Thymus (tissue), 11 donors: ENCODE data around the gene GLDC. TPM values are rescaled to one million over a fixed set of nuclear protein-coding genes. Genes with fewer than 3 reads are reported as not detected.

Experiments
- DNase-seq, 9 donors: peaks; one replicate each; pipeline ENCODE4 v3.0.0-alpha.2; 2013; ENCODE audit warnings: low spot score in 9 of 9, low read depth in 6 of 9, missing footprints in 1 of 9
- H3K27ac ChIP-seq, 2 donors: one replicate each; pipeline ENCODE4 v1.5.1; 2013; ENCODE audit warnings: control low read depth in 1 of 2, low read depth in 1 of 2, low read length in 1 of 2, mild to moderate bottlenecking in 1 of 2, moderate library complexity in 1 of 2
- H3K27me3 ChIP-seq, 2 donors: one replicate each; pipeline ENCODE4 v1.5.1; 2013; ENCODE audit warnings: low read length in 1 of 2; ENCODE audit not compliant: control insufficient read depth in 2 of 2, insufficient read depth in 1 of 2
- H3K36me3 ChIP-seq, 2 donors: one replicate each; pipeline ENCODE4 v1.5.1; 2013; ENCODE audit warnings: low read length in 1 of 2, mild to moderate bottlenecking in 1 of 2, moderate library complexity in 1 of 2; ENCODE audit not compliant: control insufficient read depth in 2 of 2, insufficient read depth in 2 of 2
- H3K4me1 ChIP-seq, 2 donors: one replicate each; pipeline ENCODE4 v1.5.1; 2013; ENCODE audit warnings: low read length in 2 of 2; ENCODE audit not compliant: control insufficient read depth in 2 of 2, insufficient read depth in 2 of 2
- H3K4me3 ChIP-seq, 2 donors: one replicate each; pipeline ENCODE4 v1.5.1; 2013; ENCODE audit warnings: low read length in 2 of 2, control low read depth in 1 of 2, mild to moderate bottlenecking in 1 of 2
- H3K9me3 ChIP-seq, 2 donors: one replicate each; pipeline ENCODE4 v1.5.1; 2013; ENCODE audit warnings: low read length in 1 of 2, mild to moderate bottlenecking in 1 of 2; ENCODE audit not compliant: control insufficient read depth in 2 of 2, insufficient read depth in 1 of 2
- WGBS: extraction: QIAGEN DNeasy Blood & Tissue Kit; methylation state at CpG from one replicate; pipeline ENCODE4 v1.1.7; 2013; 5-methylcytosine and 5-hydroxymethylcytosine counted together
- polyA plus RNA-seq: library from polyadenylated mRNA; stranded (reverse); fragments of 200-250 nt; gene quantifications from one replicate; pipeline ENCODE4 v1.2.3, GENCODE V29; 2013
- total RNA-seq: library from RNA; stranded (reverse); fragments of 120-200 nt; gene quantifications from one replicate; pipeline ENCODE4 v1.2.4, GENCODE V29; 2013
- donor health status: healthy.

GLDC gene
- total and polyA plus RNA-seq, 2 donors = 0.71 to 2.2 TPM

DNA sequence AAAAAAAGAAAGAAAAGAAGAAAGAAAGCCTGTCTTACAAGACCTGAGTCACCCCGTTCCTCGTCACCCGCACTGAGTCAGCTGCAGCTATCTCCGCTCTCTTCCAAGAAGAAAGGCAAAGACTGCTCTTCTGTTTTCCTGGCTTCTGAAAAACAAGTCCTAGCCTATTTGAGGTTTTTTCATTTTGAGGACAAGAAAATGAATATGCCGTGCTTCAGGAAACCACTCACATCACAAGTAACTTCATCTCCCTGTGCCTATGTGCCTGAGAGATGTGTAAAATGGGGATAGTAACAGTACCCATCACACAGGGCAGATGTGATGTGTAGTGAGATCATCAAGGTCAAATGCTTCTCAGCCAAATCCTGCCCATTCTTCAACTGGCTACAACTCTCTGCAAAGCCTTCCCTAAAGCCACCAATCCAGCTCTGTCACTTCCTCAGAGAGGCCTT is 78.4 kb downstream of the GLDC start:
- Histone ChIP-seq H3K27me3 (no peaks in the 10 kb centered on the region), H3K4me1 (no peaks in the 10 kb centered on the region), H3K9me3 (no peaks in the 10 kb centered on the region), H3K36me3 (no peaks in the 10 kb centered on the region), H3K4me3 (no peak overlapping the region), H3K27ac (no peak overlapping the region)
- 95% methylated on average over 5 of the region's 5 CpGs for WGBS
- no peak for DNase-seq

DNA sequence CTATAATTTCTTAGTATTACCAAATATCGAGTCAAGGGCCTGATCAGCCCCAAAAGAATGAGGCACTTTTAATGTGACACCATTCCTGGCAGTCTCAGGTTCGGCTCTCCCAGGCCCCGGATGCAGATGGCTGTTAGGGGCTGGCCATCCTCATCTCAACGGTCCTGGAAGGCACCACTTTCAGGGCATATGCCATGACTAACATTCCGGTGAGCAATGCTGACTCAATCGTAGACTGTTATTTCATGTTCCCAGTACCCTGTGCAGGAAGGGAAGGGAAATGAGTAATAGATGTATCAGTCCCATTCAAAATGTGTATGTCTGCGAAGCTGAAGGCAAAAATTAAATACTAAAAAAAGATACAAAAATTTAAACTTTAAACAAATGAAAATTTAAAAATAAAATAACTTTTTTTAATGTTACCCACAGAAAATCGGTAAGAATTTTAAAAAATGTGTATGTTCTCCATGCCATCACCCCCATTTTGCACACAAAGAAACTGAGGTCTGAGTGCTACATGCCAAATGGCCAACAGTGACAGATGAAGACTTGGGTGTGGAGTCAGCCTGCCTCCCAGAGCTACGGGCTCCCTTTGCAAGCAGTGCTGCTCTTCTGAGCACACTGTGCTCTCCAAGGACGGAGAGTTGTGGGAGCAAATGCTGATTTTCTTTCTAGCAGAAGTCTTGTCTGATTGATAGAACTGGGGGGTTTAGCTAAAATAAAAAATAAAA is 79.0 kb downstream of the GLDC start:
- Histone ChIP-seq H3K27me3 (no peaks in the 10 kb centered on the region), H3K9me3 (no peaks in the 10 kb centered on the region), H3K4me3 (no peak overlapping the region), H3K36me3 (no peaks in the 10 kb centered on the region), H3K27ac (no peak overlapping the region), H3K4me1 (no peaks in the 10 kb centered on the region)
- DNase-seq = no peak
- 94% methylated on average over 10 of the region's 10 CpGs for whole genome bisulfite sequencing

DNA sequence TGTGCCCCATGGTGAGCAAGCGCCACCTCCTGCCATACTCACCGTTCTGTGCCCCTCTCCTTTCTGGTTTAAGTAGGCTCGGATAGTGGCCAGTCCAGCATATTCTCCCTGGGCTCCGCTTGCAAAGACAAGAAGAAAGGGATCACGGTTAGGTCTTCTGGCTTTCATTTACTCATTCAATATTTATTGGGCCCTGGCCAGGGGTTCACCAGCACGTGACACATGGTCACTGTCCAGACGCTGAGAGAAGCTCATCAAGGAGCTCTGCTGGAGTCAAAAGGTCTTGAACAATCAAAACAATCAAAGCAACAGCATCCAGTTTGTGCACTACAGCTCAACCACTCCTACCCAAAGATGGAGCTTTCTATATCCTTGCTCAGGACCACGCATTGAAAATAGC is 80.2 kb downstream of the GLDC start:
- H3K27ac ChIP-seq = no peak overlapping the region
- H3K27me3 ChIP-seq = no peaks in the 10 kb centered on the region
- H3K9me3 ChIP-seq = no peaks in the 10 kb centered on the region
- no peak for DNase-seq
- H3K4me1 ChIP-seq = no peaks in the 10 kb centered on the region
- no peaks in the 10 kb centered on the region for H3K36me3 ChIP-seq
- WGBS = 89% methylated on average over 8 of the region's 8 CpGs
- no peak overlapping the region for H3K4me3 ChIP-seq

DNA sequence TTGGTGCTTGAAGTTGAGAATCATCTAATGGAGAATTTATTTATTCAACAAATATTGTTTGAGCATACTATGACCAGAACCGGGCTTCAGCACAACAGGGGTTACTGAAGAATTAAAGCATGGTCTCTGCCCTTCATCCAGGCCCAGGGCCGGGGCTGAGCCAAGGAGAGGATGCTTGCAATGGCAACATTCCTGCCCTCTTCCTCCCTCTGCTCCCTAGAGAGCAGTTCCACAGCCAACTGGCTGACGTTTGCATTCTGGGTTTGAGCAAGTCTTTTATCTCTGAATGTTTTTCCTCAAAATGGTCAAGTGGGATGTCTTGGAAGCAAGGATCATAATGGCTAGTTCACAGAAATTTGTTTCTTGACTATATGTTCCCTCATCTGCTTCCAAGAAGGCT is 80.7 kb downstream of the GLDC start:
- Histone ChIP-seq H3K9me3 (no peaks in the 10 kb centered on the region), H3K27ac (no peak overlapping the region), H3K4me3 (no peak overlapping the region), H3K27me3 (no peaks in the 10 kb centered on the region), H3K36me3 (no peaks in the 10 kb centered on the region), H3K4me1 (no peaks in the 10 kb centered on the region)
- 95% methylated on average over 3 of the region's 3 CpGs for WGBS
- no peak for DNase-seq

DNA sequence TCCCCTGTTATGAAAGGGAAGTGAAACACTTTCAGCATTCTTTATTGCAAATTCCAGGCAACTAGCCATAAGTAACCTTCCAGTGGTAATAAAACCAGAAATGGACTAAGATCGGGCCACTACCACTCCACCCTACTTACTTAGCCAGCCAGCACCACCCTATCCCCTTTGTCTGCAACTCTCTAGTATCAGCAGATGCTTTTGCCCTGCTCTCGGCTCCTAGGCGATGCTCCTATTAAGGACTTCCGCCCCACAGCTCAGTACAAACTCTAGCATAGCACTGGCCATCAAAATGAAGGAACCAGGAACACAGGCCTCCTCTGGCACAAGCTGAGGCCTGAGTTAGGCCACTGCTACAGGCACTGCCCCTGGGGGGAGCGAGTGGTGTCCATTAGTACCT is 81.2 kb downstream of the GLDC start:
- 96% methylated on average over 5 of the region's 5 CpGs for WGBS
- H3K4me3 ChIP-seq = no peak overlapping the region
- no peaks in the 10 kb centered on the region for H3K36me3 ChIP-seq
- H3K9me3 ChIP-seq = no peaks in the 10 kb centered on the region
- H3K27ac ChIP-seq = no peak overlapping the region
- no peak for DNase-seq
- no peaks in the 10 kb centered on the region for H3K27me3 ChIP-seq
- H3K4me1 ChIP-seq = no peaks in the 10 kb centered on the region

DNA sequence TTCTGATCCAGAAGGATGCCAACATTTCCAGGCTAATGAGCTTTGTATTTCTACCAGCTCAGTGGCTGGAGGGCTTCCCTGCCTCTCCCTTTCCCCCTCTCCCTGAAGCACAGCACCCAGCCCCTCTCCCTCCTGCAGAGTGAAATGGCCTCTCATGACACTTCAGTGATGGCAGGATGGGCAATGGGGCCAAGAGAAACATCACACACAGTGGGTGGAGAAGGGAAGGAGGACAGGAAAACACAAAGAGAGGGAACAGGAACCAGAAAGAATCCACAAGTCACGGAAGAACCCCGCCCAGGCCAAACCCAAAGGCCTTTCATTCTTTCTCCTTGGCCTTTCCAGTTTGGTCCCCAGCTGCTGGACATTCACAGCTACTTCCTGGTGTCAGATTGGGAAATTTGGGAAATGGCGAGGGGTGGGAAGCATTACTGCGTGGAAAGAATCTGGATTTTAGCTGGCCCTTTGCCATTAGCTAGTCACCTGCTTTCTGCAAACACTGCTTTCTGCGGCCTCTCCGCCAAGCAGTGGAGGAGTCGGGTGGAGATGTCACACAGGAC is 82.6 kb downstream of the GLDC start:
- Histone ChIP-seq H3K27me3 (no peaks in the 10 kb centered on the region), H3K9me3 (no peaks in the 10 kb centered on the region), H3K36me3 (no peaks in the 10 kb centered on the region), H3K27ac (no peak overlapping the region), H3K4me1 (no peaks in the 10 kb centered on the region), H3K4me3 (no peak overlapping the region)
- no peak for DNase-seq
- 96% methylated on average over 7 of the region's 7 CpGs for WGBS

DNA sequence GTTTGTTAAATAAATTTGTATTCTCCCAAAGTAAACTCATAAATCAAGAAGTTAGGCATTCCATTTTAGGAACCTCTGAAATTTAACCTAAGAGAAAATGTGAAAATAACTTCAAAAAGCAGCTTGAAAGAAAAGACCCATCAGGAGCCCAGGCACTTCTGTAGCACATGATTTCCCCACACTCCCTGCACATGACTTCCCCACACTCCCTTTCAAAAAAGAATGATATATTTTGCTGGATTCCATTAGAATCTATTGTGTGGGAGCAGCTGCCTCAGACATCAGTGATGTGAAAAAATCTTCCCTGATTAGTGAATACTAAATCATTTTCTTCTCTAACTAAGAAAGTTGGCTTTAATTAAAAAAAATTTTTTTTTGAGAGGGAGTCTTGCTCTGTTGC is 83.3 kb downstream of the GLDC start:
- DNase-seq = no peak
- no peak overlapping the region for H3K4me3 ChIP-seq
- H3K36me3 ChIP-seq = no peaks in the 10 kb centered on the region
- no peaks in the 10 kb centered on the region for H3K4me1 ChIP-seq
- no peak overlapping the region for H3K27ac ChIP-seq
- no peaks in the 10 kb centered on the region for H3K27me3 ChIP-seq
- H3K9me3 ChIP-seq = no peaks in the 10 kb centered on the region

DNA sequence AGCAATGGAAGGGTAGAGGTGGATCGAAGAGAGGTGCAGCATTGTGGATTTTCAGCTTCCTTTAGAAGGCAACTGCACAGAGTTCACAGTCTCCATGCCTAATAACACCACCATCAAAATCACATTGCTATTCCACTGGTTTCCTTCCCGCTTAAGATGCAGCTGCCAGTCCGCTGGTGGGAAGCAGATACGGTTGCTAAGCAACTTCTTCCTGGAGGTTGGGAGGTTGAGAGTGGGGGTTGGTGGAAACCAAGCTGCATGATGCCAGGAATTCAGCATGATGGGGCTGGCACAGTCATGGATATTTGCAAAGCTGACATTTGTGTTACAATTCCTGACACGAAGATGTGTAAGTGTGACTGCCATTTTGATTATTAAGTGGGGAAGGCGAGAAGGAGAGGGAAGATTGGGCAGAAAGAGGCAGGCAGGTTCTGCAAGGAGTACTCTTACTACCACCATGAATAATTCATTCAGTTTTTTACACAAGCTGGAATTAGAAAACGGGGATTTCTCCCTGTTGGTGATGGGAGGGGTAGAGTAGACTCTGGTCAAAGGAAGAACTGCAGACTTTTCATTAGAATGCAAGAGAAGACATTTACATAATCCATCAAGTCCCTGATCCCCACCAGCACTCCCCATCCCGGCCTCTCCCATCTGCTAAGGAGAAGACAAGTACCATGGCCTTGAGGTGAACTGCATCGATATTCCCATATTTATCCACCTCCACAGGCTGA is 87.5 kb downstream of the GLDC start:
- Histone ChIP-seq H3K4me3 (no peak overlapping the region), H3K27ac (no peak overlapping the region), H3K27me3 (no peaks in the 10 kb centered on the region), H3K4me1 (no peaks in the 10 kb centered on the region), H3K9me3 (no peaks in the 10 kb centered on the region), H3K36me3 (no peaks in the 10 kb centered on the region)
- 88% methylated on average over 9 of the region's 9 CpGs for WGBS
- DNase-seq = no peak

DNA sequence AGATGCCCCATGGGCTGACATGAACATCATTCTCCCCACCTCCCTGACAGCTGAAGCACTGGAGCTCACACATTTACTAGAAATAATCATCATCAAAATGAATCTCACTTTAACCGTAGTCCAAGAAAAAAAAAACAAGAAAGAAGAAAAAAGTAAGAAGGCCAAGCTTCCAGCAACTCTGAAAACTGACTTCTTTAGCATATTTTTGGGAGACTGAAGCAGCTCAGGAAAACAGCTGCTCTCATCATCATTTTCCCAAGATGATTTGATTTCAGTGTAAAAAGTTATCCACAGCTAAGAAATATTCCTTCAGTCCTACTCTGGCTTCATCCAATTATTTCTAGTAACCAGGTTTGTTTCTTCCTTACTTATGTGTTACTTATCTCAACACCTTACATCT is 91.7 kb downstream of the GLDC start:
- DNase-seq = no peak
- Histone ChIP-seq H3K27ac (no peak overlapping the region), H3K4me3 (no peak overlapping the region), H3K4me1 (no peaks in the 10 kb centered on the region), H3K27me3 (no peaks in the 10 kb centered on the region), H3K9me3 (no peaks in the 10 kb centered on the region), H3K36me3 (no peaks in the 10 kb centered on the region)
- 98% methylated on average over 1 of the region's 1 CpG for WGBS
